GM12878 (cell line): ENCODE data around the gene UMAD1. TPM values are rescaled to one million over a fixed set of nuclear protein-coding genes. Genes with fewer than 3 reads are reported as not detected.

ENCODE experiments used
- ATAC-seq: fragments of 200-7000 bp; cut with Tn5 transposase; 3 replicates; pipeline ENCODE4 v1.9.1; 2020; ENCODE audit warnings: mild to moderate bottlenecking, moderate library complexity
- BruUV-seq: library from RNA; stranded (reverse); fragments of 400-500 nt; replicated peaks from 2 replicates; lab custom pipeline; 2021; lab: Mats Ljungman, UMichigan
- CTCF ChIA-PET: fragments of 300-600 bp; sonication (Branson Sonifier 250); formaldehyde crosslinking; extraction: SDS; loops from one replicate; lab custom pipeline; 2021; ENCODE audit warnings: inconsistent platforms; lab: Yijun Ruan, JAX
- POLR2A ChIA-PET: fragments of 350-600 bp; formaldehyde crosslinking; extraction: SDS; loops from one replicate; lab custom pipeline; 2021; ENCODE audit warnings: inconsistent platforms; lab: Charles Lee
- RAD21 ChIA-PET: fragments of 300-600 bp; sonication (Branson Sonifier 250); formaldehyde crosslinking; loops from one replicate; lab custom pipeline; 2023; ENCODE audit warnings: antibody characterized with exemption; ENCODE audit not compliant: unreplicated experiment; lab: Charles Lee
- SMC1A ChIA-PET: fragments of 300-600 bp; sonication (Branson Sonifier 250); formaldehyde crosslinking; loops from one replicate; lab custom pipeline; 2023; ENCODE audit not compliant: unreplicated experiment, uncharacterized antibody; lab: Charles Lee
- DNase-seq: peaks from one replicate; pipeline ENCODE4 v3.0.0-alpha.2; 2011; ENCODE audit warnings: low read depth, low spot score
- FAIRE-seq: peaks from 3 replicates; lab custom pipeline; 2011; peaks lifted over from hg19 to GRCh38; lab: Jason Lieb, UNC
- H2AFZ ChIP-seq: 2 replicates; pipeline ENCODE4 v1.6.0; 2011; ENCODE audit warnings: low read depth, low read length, control low read depth; ENCODE audit not compliant: control insufficient read depth
- H3K27ac ChIP-seq: 2 replicates; pipeline ENCODE4 v1.5.1; 2011; ENCODE audit warnings: control low read depth; ENCODE audit not compliant: control insufficient read depth, insufficient read depth
- H3K27me3 ChIP-seq, 2 experiments: replicated peaks in 1 of 2; 2 replicates each; pipeline versions ENCODE4 v1.6.0 to v1.6.1; 2011; ENCODE audit warnings: low read length in 1 of 2; ENCODE audit not compliant: control insufficient read depth in 2 of 2, insufficient read depth in 2 of 2
- H3K36me3 ChIP-seq, 2 experiments: 2 replicates each; pipeline ENCODE4 v1.5.1; 2011; ENCODE audit warnings: low read length in 1 of 2; ENCODE audit not compliant: control insufficient read depth in 2 of 2, insufficient read depth in 2 of 2
- H3K4me1 ChIP-seq: 2 replicates; pipeline ENCODE4 v1.6.1; 2011; ENCODE audit warnings: mild to moderate bottlenecking, low read length, moderate library complexity, mixed read lengths; ENCODE audit not compliant: control insufficient read depth, insufficient read depth
- H3K4me2 ChIP-seq: 2 replicates; pipeline ENCODE4 v1.6.0; 2011; ENCODE audit warnings: control low read depth; ENCODE audit not compliant: control insufficient read depth, insufficient read depth
- H3K4me3 ChIP-seq: fragments of 200-600 bp; sonication (generic); 2 replicates; pipeline ENCODE4 v1.5.1; 2016
- H3K79me2 ChIP-seq: 2 replicates; pipeline ENCODE4 v1.6.0; 2011; ENCODE audit warnings: low read length; ENCODE audit not compliant: control insufficient read depth, insufficient read depth
- H3K9ac ChIP-seq: 2 replicates; pipeline ENCODE4 v1.8.0; 2011; ENCODE audit warnings: low read length, control low read depth, mixed read lengths; ENCODE audit not compliant: control insufficient read depth, insufficient read depth
- H3K9me3 ChIP-seq: replicated peaks from 3 replicates; pipeline ENCODE4 v1.5.1; 2011; ENCODE audit warnings: mild to moderate bottlenecking, low read length; ENCODE audit not compliant: control insufficient read depth, insufficient read depth
- H4K20me1 ChIP-seq: 2 replicates; pipeline ENCODE4 v1.6.0; 2011; ENCODE audit not compliant: control insufficient read depth, insufficient read depth
- BACH1 ChIP-seq: fragments of 450-650 bp; IDR thresholded peaks from 2 replicates; pipeline ENCODE4 v1.6.1; 2017; ENCODE audit warnings: mild to moderate bottlenecking, borderline replicate concordance
- BCL11A ChIP-seq: IDR thresholded peaks from 2 replicates; pipeline ENCODE4 v1.6.1; 2011; ENCODE audit warnings: low read depth, low read length
- CBFB ChIP-seq: IDR thresholded peaks from 2 replicates; pipeline ENCODE4 v1.6.1; 2016; ENCODE audit warnings: antibody characterized with exemption, low read depth
- CHD4 ChIP-seq: fragments of 200-600 bp; sonication (generic); IDR thresholded peaks from 2 replicates; pipeline ENCODE4 v1.6.1; 2016; ENCODE audit warnings: mild to moderate bottlenecking
- IKZF2 ChIP-seq, 2 experiments: fragments of 450-650 bp; IDR thresholded peaks; 2 replicates each; pipeline ENCODE4 v1.6.1; 2017; ENCODE audit warnings: mild to moderate bottlenecking in 2 of 2, moderate library complexity in 2 of 2
- NFYA ChIP-seq: IDR thresholded peaks from 2 replicates; pipeline ENCODE4 v1.6.1; 2011; ENCODE audit warnings: low read depth, mild to moderate bottlenecking, low read length, improper control_type of control experiment, borderline replicate concordance
- NR2C1 ChIP-seq: fragments of 450-650 bp; IDR thresholded peaks from 2 replicates; pipeline ENCODE4 v1.6.1; 2017; ENCODE audit warnings: antibody characterized with exemption, mild to moderate bottlenecking, moderate library complexity
- POU2F2 ChIP-seq: IDR thresholded peaks from 3 replicates; pipeline ENCODE4 v1.6.1; 2011; ENCODE audit warnings: low read depth, mild to moderate bottlenecking, low read length, borderline replicate concordance
- SMAD5 ChIP-seq: IDR thresholded peaks from 2 replicates; pipeline ENCODE4 v1.6.1; 2016; ENCODE audit warnings: antibody characterized with exemption, low read depth
- YY1 ChIP-seq: IDR thresholded peaks from 2 replicates; pipeline ENCODE4 v1.6.1; 2011; ENCODE audit warnings: low read depth, mild to moderate bottlenecking, low read length
- ZBTB4 ChIP-seq: fragments of 450-650 bp; formaldehyde crosslinking; IDR thresholded peaks from 2 replicates; pipeline ENCODE4 v1.4.0; 2022; ENCODE audit warnings: mild to moderate bottlenecking, moderate library complexity
- WGBS: methylation state at CpG from one replicate; pipeline ENCODE4 v1.1.6; 2016; ENCODE audit warnings: low lambda C conversion rate; ENCODE audit not compliant: insufficient replicate concordance, insufficient coverage; ENCODE audit errors: missing lambda C conversion rate; 5-methylcytosine and 5-hydroxymethylcytosine counted together
- in situ Hi-C: fragments of 300-500 bp; cut with MboI; formaldehyde crosslinking; loops from 9 replicates; pipeline ENCODE4 v1.14.3; 2018; ENCODE audit warnings: mixed read lengths
- intact Hi-C: fragments of 100-400 bp; cut with micrococcal nuclease; formaldehyde crosslinking; loops from one replicate; pipeline ENCODE4 v1.14.2; 2022; ENCODE audit not compliant: unreplicated experiment
- polyA plus RNA-seq, 11 experiments: library from polyadenylated mRNA; depleted of rRNA in 4 of 11; unstranded in 6 of 11; stranded (reverse) in 5 of 11; fragments of >200 nt; fragmentation: Nextera tagmentation in 4 of 11; fragmentation: Illumina TruSeq in 1 of 11; extraction: Ambion mirVana in 4 of 11; extraction: Trizol in 1 of 11; gene quantifications; 1 replicate in 1 of 11; 2 replicates in 10 of 11; pipeline versions ENCODE4 v1.2.1 to v1.2.3, GENCODE V29; 2011 to 2016; ENCODE audit warnings: inconsistent platforms in 2 of 11, missing spikeins in 2 of 11, low read depth in 1 of 11
- total RNA-seq, 4 experiments: library from RNA; depleted of rRNA in 3 of 4; stranded (reverse); fragments of >200 nt in 3 of 4; fragmentation: Illumina TruSeq in 1 of 4; extraction: Trizol in 1 of 4; gene quantifications; 2 replicates each; pipeline versions ENCODE4 v1.2.1 to v1.2.3, GENCODE V29; 2013 to 2021

UMAD1 gene
- total and polyA plus RNA-seq, 10 of the 15 experiments (the other 5 are each of a cell fraction or from before 2014, with no cell fraction given) = 6.0 to 28.6 (median 9.3) TPM

- 85% methylated on average over 4 of the region's 4 CpGs for WGBS
- no peaks in the 10 kb centered on the region; the same call in 2 of the 3 replicates for H3K9me3 ChIP-seq
- ChIA-PET POLR2A (interaction anchor here (0.9 kb wide), 1 partner anchor 10 kb away, joined by 3 read pairs; no protein-coding TSS in a partner anchor), SMC1A (interaction anchor here (0.8 to 4.6 kb wide), 17 partner anchors 7 to 607 kb away, joined by 3 to 37 read pairs (median 6); partner anchors contain the start of gene RPA3), RAD21 (interaction anchor here (1.0 to 5.7 kb wide), 6 partner anchors 7 to 76 kb away, joined by 3 to 35 read pairs (median 4); no protein-coding TSS in a partner anchor), CTCF (interaction anchor here (0.6 to 5.9 kb wide), 6 partner anchors 8 to 96 kb away, joined by 3 to 47 read pairs (median 8); no protein-coding TSS in a partner anchor)
- H4K20me1 ChIP-seq = no peaks in the 10 kb centered on the region
- BruUV-seq = no TSS peak
- H3K27ac ChIP-seq = no peak overlapping the region
- H3K4me3 ChIP-seq = no peak overlapping the region
- H3K79me2 ChIP-seq = no peaks in the 10 kb centered on the region
- no peaks in the 10 kb centered on the region for H3K4me1 ChIP-seq
- in situ Hi-C loops = loop anchor here (10.0 kb wide), 1 partner anchor 526 kb away; no protein-coding TSS in a partner anchor
- no peak overlapping the region for H3K9ac ChIP-seq
- intact Hi-C loops = no loop called here
- no peak overlapping the region for H3K4me2 ChIP-seq
- no peak for ATAC-seq
- no peak overlapping the region for H2AFZ ChIP-seq
- H3K27me3 ChIP-seq = no peaks in the 10 kb centered on the region
- DNase-seq = no peak
- no peak for TF ChIP-seq CHD4
- TF ChIP-seq NR2C1 = no peak
- no peak for TF ChIP-seq CBFB
- TF ChIP-seq ZBTB4 (CRISPR knock-in tag) = no peak
- no peak for TF ChIP-seq IKZF2 (IDR thresholded peaks at IDR 0.05)
- TF ChIP-seq SMAD5 = no peak
- no peak for TF ChIP-seq BCL11A
- no peak for TF ChIP-seq POU2F2
- TF ChIP-seq NFYA = no peak
- TF ChIP-seq YY1 = no peak
- no peak for TF ChIP-seq BACH1
- no peak for FAIRE-seq
- no peaks in the 10 kb centered on the region for H3K36me3 ChIP-seq
Measured at GRCh38 chr7:7688956-7689355, 48.4 kb downstream of the UMAD1 start.
